ENCODE data around the gene LMO1. TPM values are rescaled to one million over a fixed set of nuclear protein-coding genes. Genes with fewer than 3 reads are reported as not detected.

Gene LMO1
- polyA plus RNA-seq, 1 donor from 2014 or later = not detected

- peaks cover 3% of the 10 kb centered on the region for H3K36me3 Mint-ChIP-seq
- peaks cover 3% of the 10 kb centered on the region for H3K27me3 Mint-ChIP-seq
- peaks cover 7 to 16% (median 11%) of the 10 kb centered on the region in 3 donors for H3K4me1 Mint-ChIP-seq
- peak overlapping the region in 2 of 3 donors; percentile 36 to 74 for H3K27ac Mint-ChIP-seq
- no peaks in the 10 kb centered on the region for H3K9me3 Mint-ChIP-seq
- H3K4me3 Mint-ChIP-seq = peak overlapping the region; percentile 54 to 91 (median 74)
These were observed 56.3 kb downstream of the LMO1 start for GRCh38 chr11:8207080-8208000.

DNA sequence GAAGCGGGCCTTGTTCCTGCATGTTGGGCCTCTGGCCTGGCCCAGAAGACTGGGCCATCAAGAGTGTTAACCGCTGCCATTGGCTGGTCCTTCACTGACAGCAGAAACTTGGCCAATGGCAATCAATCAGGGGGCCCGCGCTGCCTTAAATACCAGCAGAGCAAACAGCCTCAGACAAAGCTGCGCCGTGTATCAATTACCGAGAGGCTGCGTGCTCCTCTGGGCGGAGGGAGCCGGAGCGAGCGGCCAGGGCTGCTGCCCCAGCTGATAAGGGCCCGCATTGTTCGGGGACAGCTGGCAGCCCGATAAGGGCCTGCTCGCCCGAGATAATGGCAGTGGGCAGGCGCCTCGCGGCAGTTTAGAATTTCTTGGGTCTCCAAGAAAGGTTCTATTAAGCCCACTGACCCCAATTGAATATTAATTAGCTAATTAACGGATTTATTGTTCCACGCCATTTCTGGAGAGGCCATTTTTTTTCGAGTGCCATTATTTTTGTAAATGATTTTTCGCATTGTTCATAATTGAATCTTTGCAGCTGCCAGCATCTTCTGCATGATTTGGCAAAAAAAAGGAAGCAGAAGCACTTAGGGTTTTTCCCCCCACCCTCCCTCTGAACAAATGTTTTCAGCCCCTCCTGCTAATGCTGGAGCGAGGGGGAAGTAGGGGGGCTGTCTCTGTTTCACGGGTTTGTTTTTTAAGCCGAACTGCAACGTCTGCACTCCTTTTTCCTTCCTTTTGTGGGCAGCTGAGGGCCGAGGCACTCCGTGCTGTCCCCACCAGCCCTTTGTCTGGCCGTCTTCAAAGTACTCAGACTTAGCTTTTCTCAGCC is 57.2 kb downstream of the LMO1 start:
- Mint-ChIP-seq H3K4me3 (peak overlapping the region; percentile 54 to 91 (median 74)), H3K27ac (peak overlapping the region in 2 of 3 donors; percentile 36 to 58), H3K9me3 (no peaks in the 10 kb centered on the region), H3K27me3 (peaks cover 3% of the 10 kb centered on the region), H3K36me3 (peaks cover 3% of the 10 kb centered on the region), H3K4me1 (peaks cover 12 to 22% (median 17%) of the 10 kb centered on the region in 3 donors)

- no peaks in the 10 kb centered on the region for H3K9me3 Mint-ChIP-seq
- H3K4me3 Mint-ChIP-seq = no peak overlapping the region
- no peak overlapping the region for H3K27ac Mint-ChIP-seq
- peaks cover 12 to 22% (median 18%) of the 10 kb centered on the region in 3 donors for H3K4me1 Mint-ChIP-seq
- peaks cover 3% of the 10 kb centered on the region for H3K27me3 Mint-ChIP-seq
- peaks cover 3% of the 10 kb centered on the region for H3K36me3 Mint-ChIP-seq
These were observed 58.1 kb downstream of the LMO1 start for GRCh38 chr11:8205566-8205965.

DNA sequence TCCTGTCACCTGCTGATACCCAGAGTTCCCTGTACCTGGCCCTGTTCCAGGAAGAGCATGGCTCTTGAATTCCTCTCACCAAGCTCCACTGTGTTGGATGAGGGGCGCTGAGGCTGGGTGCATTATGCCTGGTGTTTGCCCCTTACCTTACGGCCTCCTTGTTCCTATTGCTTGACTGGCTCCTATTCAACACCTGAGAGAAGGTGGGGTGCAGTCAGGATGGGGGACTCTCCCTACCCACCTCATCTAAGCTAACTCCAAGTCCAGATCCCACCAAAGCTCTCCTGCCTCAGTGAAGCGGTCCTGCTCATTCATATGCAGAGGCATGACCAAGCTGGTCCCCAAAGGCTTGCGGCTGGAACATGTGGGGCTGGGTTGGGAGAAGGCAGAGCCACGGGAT is 59.1 kb downstream of the LMO1 start:
- Mint-ChIP-seq H3K36me3 (peaks cover 3% of the 10 kb centered on the region), H3K9me3 (no peaks in the 10 kb centered on the region), H3K27me3 (peaks cover 3% of the 10 kb centered on the region), H3K4me1 (peaks cover 12 to 22% (median 18%) of the 10 kb centered on the region in 3 donors), H3K27ac (peak overlapping the region in 1 of 3 donors; percentile 74), H3K4me3 (peak overlapping the region in 1 of 4 donors; percentile 55)

DNA sequence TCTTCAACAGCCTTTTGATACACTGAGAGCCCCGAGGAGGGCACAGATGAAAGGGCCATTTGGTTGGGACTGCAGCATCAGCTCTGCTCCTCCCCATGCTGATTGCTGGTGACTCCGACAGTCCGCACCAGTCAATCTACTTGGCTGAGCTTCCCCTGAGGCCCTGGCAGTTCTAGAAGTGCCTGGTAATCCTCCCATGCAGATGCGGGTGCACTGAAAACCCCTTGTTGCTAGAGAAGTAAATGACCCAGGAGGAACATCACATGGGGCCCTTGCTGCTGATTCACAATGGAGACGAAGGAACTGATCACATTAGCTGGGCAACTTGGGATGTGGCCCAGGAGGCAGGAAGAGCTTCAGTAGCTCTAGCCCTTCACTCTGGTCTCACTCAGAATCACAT is 59.7 kb downstream of the LMO1 start:
- Mint-ChIP-seq H3K4me3 (no peak overlapping the region), H3K4me1 (peaks cover 12 to 22% (median 18%) of the 10 kb centered on the region in 3 donors), H3K36me3 (peaks cover 3% of the 10 kb centered on the region), H3K9me3 (no peaks in the 10 kb centered on the region), H3K27me3 (peaks cover 3% of the 10 kb centered on the region), H3K27ac (no peak overlapping the region)

GRCh38 chr11:8203414-8203715 is 60.3 kb downstream of the LMO1 start:
- H3K4me3 Mint-ChIP-seq = peak overlapping the region in 1 of 4 donors; percentile 12
- peaks cover 12 to 22% (median 18%) of the 10 kb centered on the region in 3 donors for H3K4me1 Mint-ChIP-seq
- H3K36me3 Mint-ChIP-seq = peaks cover 3% of the 10 kb centered on the region
- peaks cover 3% of the 10 kb centered on the region for H3K27me3 Mint-ChIP-seq
- H3K9me3 Mint-ChIP-seq = no peaks in the 10 kb centered on the region
- H3K27ac Mint-ChIP-seq = peak overlapping the region in 1 of 3 donors; percentile 36

GRCh38 chr11:8202516-8203413 is 60.9 kb downstream of the LMO1 start:
- peaks cover 12 to 22% (median 18%) of the 10 kb centered on the region in 3 donors for H3K4me1 Mint-ChIP-seq

DNA sequence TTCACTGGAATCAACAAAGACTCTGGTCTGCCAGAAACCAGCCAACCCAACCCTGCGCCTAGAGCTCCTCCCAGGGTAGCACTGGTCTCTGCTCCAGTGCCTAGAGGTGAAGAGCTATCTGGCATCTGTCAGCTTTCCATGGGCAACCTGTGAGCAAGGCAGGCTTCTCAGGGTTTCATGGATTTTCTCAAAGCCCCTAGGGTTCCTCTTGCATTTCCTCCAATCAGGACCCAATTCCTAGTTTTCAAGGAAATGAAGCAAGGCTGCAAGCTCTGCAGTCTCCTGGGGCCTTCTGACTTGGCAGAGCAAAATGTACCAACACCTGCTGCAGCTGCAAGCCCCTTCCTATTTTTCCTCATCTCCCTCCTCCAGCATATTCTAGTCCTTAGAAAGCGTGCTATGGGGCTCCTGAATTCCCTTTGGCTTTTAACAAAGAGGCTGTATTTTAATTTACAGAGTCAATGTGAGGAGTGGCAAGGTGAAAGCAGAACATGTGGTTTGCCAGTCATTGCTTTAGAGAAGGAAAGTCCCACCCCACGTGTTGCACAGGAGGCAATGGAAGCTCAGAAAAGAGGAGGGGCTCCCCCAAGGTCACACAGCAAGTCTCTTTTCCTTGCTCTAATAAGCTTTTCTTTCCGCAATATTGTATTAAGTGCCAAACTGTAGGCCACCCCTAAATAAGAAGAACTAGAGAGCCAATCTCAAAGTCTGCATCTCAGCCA is 61.9 kb downstream of the LMO1 start:
- Mint-ChIP-seq H3K36me3 (peaks cover 3% of the 10 kb centered on the region), H3K27ac (peak overlapping the region; percentile 31 to 91 (median 37)), H3K4me3 (peak overlapping the region in 3 of 4 donors; percentile 12 to 80 (median 73)), H3K4me1 (peaks cover 11 to 20% (median 14%) of the 10 kb centered on the region in 3 donors), H3K27me3 (peaks cover 3% of the 10 kb centered on the region), H3K9me3 (no peaks in the 10 kb centered on the region)

More at GRCh38 chr11:8202516-8203413, 60.9 kb downstream of the LMO1 start:
- Mint-ChIP-seq H3K9me3 (no peaks in the 10 kb centered on the region), H3K27me3 (peaks cover 3% of the 10 kb centered on the region), H3K4me3 (peak overlapping the region in 2 of 4 donors; percentile 73 to 80), H3K36me3 (peaks cover 3% of the 10 kb centered on the region), H3K27ac (peak overlapping the region; percentile 31 to 91 (median 37))

DNA sequence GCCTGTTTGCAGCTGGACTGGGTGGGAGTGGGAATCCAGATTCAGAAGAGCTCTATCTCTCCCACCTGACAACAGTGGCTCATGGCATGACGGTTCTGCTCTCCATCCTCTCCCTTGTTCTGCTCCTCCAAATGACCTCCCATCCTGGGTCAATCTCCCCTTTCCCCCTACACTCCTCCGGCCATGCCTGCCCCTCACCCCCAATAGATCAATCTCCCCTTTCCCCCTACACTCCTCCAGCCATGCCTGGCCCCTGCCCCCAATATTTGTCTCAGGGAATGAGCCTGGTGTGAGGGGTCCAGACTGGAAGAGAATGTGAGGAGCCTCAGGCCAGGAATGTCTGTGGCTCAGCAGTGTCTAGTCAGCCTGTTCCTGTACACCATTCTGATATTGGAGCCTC is 64.0 kb downstream of the LMO1 start:
- H3K9me3 Mint-ChIP-seq = no peaks in the 10 kb centered on the region
- peaks cover 2% of the 10 kb centered on the region for H3K36me3 Mint-ChIP-seq
- peaks cover 8 to 15% (median 12%) of the 10 kb centered on the region in 3 donors for H3K4me1 Mint-ChIP-seq
- no peak overlapping the region for H3K4me3 Mint-ChIP-seq
- H3K27me3 Mint-ChIP-seq = peaks cover 5% of the 10 kb centered on the region
- H3K27ac Mint-ChIP-seq = no peak overlapping the region

GRCh38 chr11:8196749-8197148 is 66.9 kb downstream of the LMO1 start:
- Mint-ChIP-seq H3K27me3 (peaks cover 7% of the 10 kb centered on the region), H3K36me3 (no peaks in the 10 kb centered on the region), H3K9me3 (no peaks in the 10 kb centered on the region), H3K4me1 (peaks cover under 1 to 2% (median 1%) of the 10 kb centered on the region in 3 donors), H3K27ac (no peak overlapping the region), H3K4me3 (no peak overlapping the region)

GRCh38 chr11:8194956-8195355 is 68.7 kb downstream of the LMO1 start:
- Mint-ChIP-seq H3K9me3 (no peaks in the 10 kb centered on the region), H3K4me1 (peaks cover 0 to 2% (median 0%) of the 10 kb centered on the region in 3 donors), H3K36me3 (no peaks in the 10 kb centered on the region), H3K27me3 (peaks cover 7% of the 10 kb centered on the region), H3K27ac (no peak overlapping the region), H3K4me3 (no peak overlapping the region)

DNA sequence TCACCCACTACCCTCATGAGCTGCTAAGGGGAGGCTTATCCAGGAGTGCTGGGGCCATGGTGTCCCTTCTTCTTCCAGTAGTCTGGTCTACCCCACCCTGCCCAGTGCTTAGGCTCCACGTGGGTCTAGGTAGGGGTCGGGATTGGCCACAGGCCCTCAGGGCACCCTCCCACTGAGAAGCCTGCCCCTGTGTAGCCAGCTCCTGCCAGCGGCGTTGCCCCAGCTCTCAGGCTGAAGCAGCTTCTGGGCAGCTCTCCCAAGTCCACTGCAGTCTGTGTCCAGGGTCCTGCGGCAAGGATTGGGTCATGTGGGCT is 70.8 kb downstream of the LMO1 start:
- H3K4me3 Mint-ChIP-seq = no peak overlapping the region
- peaks cover 7% of the 10 kb centered on the region for H3K27me3 Mint-ChIP-seq

GRCh38 chr11:8192016-8192895 is 71.4 kb downstream of the LMO1 start:
- no peaks in the 10 kb centered on the region for H3K9me3 Mint-ChIP-seq
- H3K4me1 Mint-ChIP-seq = peaks cover 0 to 2% (median 0%) of the 10 kb centered on the region in 3 donors
- no peak overlapping the region for H3K27ac Mint-ChIP-seq
- no peak overlapping the region for H3K4me3 Mint-ChIP-seq
- no peaks in the 10 kb centered on the region for H3K36me3 Mint-ChIP-seq
- H3K27me3 Mint-ChIP-seq = peaks cover 7% of the 10 kb centered on the region

More for the DNA sequence above, 70.8 kb downstream of the LMO1 start:
- Mint-ChIP-seq H3K4me1 (peaks cover 0 to 2% (median 0%) of the 10 kb centered on the region in 3 donors), H3K9me3 (no peaks in the 10 kb centered on the region), H3K36me3 (no peaks in the 10 kb centered on the region), H3K27ac (no peak overlapping the region)

All from IgD-negative memory B cell (primary cell).